ENCODE data around the gene IL25. TPM values are rescaled to one million over a fixed set of nuclear protein-coding genes. Genes with fewer than 3 reads are reported as not detected.
"Not testable (repeated sequence)": the region's sequence is repeated elsewhere in the genome, so short reads cannot be mapped to it uniquely, and the experiment has no call there.

The IL25 gene
- total and polyA plus RNA-seq, 9 donors: not detected

- intact Hi-C loops (cut with DNase I): no loop called here
- Histone ChIP-seq H3K27me3 (no peaks in the 10 kb centered on the region), H3K27ac (no peak overlapping the region), H3K4me1 (ENCODE audit: insufficient read depth) (no peaks in the 10 kb centered on the region), H3K4me3 (no peak overlapping the region), H3K36me3 (no peaks in the 10 kb centered on the region), H3K9me3 (no peaks in the 10 kb centered on the region)
- TF ChIP-seq CTCF (IDR thresholded peaks at IDR 0.05) (no peak), POLR2A (IDR thresholded peaks at IDR 0.05) (no peak)
- 69 to 71% (median 69%) methylated on average over 6 of the region's 6 CpGs for WGBS, 3 donors
- no peak for DNase-seq
Observed at GRCh38 chr14:23399591-23399990, 27.0 kb downstream of the IL25 start.

GRCh38 chr14:23400496-23401149, 28.0 kb downstream of the IL25 start:
- intact Hi-C loops (cut with DNase I); H3K36me3 ChIP-seq; H3K9me3 ChIP-seq; H3K27me3 ChIP-seq; H3K4me1 ChIP-seq (ENCODE audit: insufficient read depth); H3K27ac ChIP-seq; DNase-seq; H3K4me3 ChIP-seq: not testable (repeated sequence)
- 89 to 93% (median 91%) methylated on average over 16 of the region's 16 CpGs for WGBS, 3 donors

- Histone ChIP-seq H3K9me3 (no peaks in the 10 kb centered on the region), H3K27me3 (no peaks in the 10 kb centered on the region)
- DNase-seq: no peak
Observed at GRCh38 chr14:23401291-23401690, 28.7 kb downstream of the IL25 start.

DNA sequence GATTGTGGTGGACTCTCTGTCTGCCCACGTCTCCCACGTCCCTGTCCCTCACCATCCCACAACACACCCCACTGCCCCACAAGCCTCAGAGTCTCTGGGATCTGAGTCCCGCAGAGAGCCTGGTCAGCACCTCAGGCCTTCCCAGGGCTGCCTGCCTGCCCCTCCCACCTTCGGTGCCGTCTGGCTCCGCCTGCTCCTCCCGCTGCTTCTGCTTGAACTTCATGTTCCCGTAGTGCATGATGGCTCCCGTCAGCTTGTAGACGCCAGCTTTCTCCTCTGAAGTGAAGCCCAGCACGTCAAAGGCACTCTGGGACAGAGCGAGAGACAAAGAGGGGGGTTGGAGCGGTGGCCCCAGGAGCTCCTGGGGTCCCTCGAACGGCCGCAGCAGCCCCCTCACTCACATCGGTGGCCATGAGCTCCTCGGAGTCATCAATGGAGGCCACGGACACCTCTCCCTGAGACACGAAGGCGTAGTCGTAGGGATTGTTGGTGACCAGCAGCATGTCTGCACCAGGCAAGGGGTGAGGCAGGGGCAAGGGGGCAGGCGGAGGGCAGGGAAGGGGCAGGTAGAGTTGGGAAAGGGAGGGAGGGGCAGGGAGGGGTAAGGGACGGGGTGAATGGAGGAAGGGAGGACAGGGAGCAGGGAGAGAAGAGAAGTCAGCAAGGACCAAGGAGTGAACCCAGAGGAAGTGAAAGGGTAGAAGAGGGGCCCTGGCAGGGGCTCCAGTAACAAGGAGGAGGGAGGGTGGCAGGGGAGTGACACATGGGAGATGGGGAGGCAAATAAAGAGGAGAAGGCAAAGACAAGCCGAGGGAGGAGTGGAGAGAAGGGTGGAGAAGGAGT, 29.9 kb downstream of the IL25 start:
- Histone ChIP-seq H3K36me3 (no peaks in the 10 kb centered on the region), H3K9me3 (no peaks in the 10 kb centered on the region), H3K4me3 (no peak overlapping the region), H3K27me3 (no peaks in the 10 kb centered on the region), H3K4me1 (ENCODE audit: insufficient read depth) (no peaks in the 10 kb centered on the region), H3K27ac (no peak overlapping the region)
- intact Hi-C loops (cut with DNase I): no loop called here
- 45 to 50% (median 49%) methylated on average over 22 to 25 of the region's 25 CpGs for whole genome bisulfite sequencing, 3 donors
- no peak for TF ChIP-seq CTCF (IDR thresholded peaks at IDR 0.05)
- TF ChIP-seq POLR2A (IDR thresholded peaks at IDR 0.05): no peak
- no peak for TF ChIP-seq EP300 (IDR thresholded peaks at IDR 0.05)
- DNase-seq: no peak

More at GRCh38 chr14:23401291-23401690, 28.7 kb downstream of the IL25 start:
- Histone ChIP-seq H3K4me3 (no peak overlapping the region), H3K27ac (no peak overlapping the region), H3K36me3 (no peaks in the 10 kb centered on the region), H3K4me1 (ENCODE audit: insufficient read depth) (no peaks in the 10 kb centered on the region)
- intact Hi-C loops (cut with DNase I): no loop called here
- WGBS, 3 donors: 74 to 85% (median 75%) methylated on average over 4 of the region's 4 CpGs
- no peak for TF ChIP-seq CTCF (IDR thresholded peaks at IDR 0.05)
- no peak for TF ChIP-seq POLR2A (IDR thresholded peaks at IDR 0.05)
- TF ChIP-seq EP300 (IDR thresholded peaks at IDR 0.05): no peak

DNA sequence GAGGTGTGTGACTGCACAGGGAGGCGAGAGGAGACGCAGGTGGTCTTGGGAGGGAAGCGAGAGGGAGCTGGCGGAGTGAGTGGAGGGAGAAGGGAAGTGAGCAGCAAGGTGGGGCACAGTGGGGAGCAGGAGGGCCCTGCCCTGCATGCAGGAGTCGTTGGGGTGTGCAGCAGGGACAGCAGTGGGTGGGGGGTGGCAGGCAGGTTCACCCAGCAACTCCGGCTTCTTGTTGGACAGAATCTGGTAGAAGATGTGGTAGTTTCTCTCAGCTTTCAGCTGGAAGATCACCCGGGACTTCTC, 30.5 kb downstream of the IL25 start:
- Histone ChIP-seq H3K27me3 (no peaks in the 10 kb centered on the region), H3K9me3 (no peaks in the 10 kb centered on the region), H3K27ac (no peak overlapping the region), H3K4me3 (no peak overlapping the region), H3K36me3 (no peaks in the 10 kb centered on the region), H3K4me1 (ENCODE audit: insufficient read depth) (no peaks in the 10 kb centered on the region)
- intact Hi-C loops (cut with DNase I): no loop called here
- no peak for DNase-seq
- WGBS, 3 donors: 53 to 60% (median 53%) methylated on average over 7 of the region's 7 CpGs
- TF ChIP-seq POLR2A (IDR thresholded peaks at IDR 0.05) (no peak), CTCF (IDR thresholded peaks at IDR 0.05) (no peak)

Data from ovary (tissue), 9 donors.